HepG2 (cell line): ENCODE data around the gene ADAM10. TPM values are rescaled to one million over a fixed set of nuclear protein-coding genes. Genes with fewer than 3 reads are reported as not detected.

ENCODE experiments used
- ATAC-seq: fragments of 200-7000 bp; cut with Tn5 transposase; 3 replicates; pipeline ENCODE4 v1.9.1; 2020; ENCODE audit warnings: mild to moderate bottlenecking, moderate library complexity
- BruUV-seq: library from RNA; stranded (reverse); fragments of 400-500 nt; replicated peaks from 2 replicates; lab custom pipeline; 2021; lab: Mats Ljungman, UMichigan
- CTCF ChIA-PET: fragments of 300-600 bp; formaldehyde crosslinking; extraction: SDS; loops from one replicate; lab custom pipeline; 2021; ENCODE audit warnings: low total read pairs, inconsistent platforms, low intra/inter-chr PET ratio; lab: Yijun Ruan, JAX
- POLR2A ChIA-PET: fragments of 350-600 bp; sonication (Branson Sonifier 250); formaldehyde crosslinking; loops from one replicate; lab custom pipeline; 2020; ENCODE audit warnings: antibody characterized with exemption, inconsistent platforms; lab: Yijun Ruan, JAX
- DNase-seq: peaks from one replicate; pipeline ENCODE4 v3.0.0-alpha.2; 2015; ENCODE audit warnings: low spot score
- FAIRE-seq: peaks from 3 replicates; lab custom pipeline; 2011; peaks lifted over from hg19 to GRCh38; lab: Jason Lieb, UNC
- H2AFZ ChIP-seq: one replicate; pipeline ENCODE4 v1.6.1; 2011; ENCODE audit warnings: low read length, inconsistent platforms
- H3K27ac ChIP-seq: fragments of 300-600 bp; 3 replicates; pipeline ENCODE4 v1.8.0; 2011; ENCODE audit warnings: mixed run types, mild to moderate bottlenecking, mixed read lengths, low read length, inconsistent platforms; ENCODE audit not compliant: insufficient read depth; ENCODE audit errors: extremely low read length
- H3K27me3 ChIP-seq, 2 experiments: fragments of 200-600 bp in 1 of 2; 2 replicates in 1 of 2; 3 replicates in 1 of 2; pipeline versions ENCODE4 v1.6.0 to v1.8.0; 2011; ENCODE audit warnings: low read length in 2 of 2, mild to moderate bottlenecking in 2 of 2, moderate library complexity in 2 of 2, inconsistent platforms in 1 of 2; ENCODE audit not compliant: insufficient read depth in 2 of 2, control insufficient read depth in 1 of 2
- H3K36me3 ChIP-seq, 2 experiments: fragments of 200-600 bp in 1 of 2; replicated peaks in 1 of 2; 2 replicates in 1 of 2; 3 replicates in 1 of 2; pipeline versions ENCODE4 v1.5.1 to v1.8.0; 2011; ENCODE audit warnings: low read length in 2 of 2, inconsistent platforms in 1 of 2; ENCODE audit not compliant: insufficient read depth in 2 of 2, control insufficient read depth in 1 of 2
- H3K4me1 ChIP-seq: 2 replicates; pipeline ENCODE4 v1.5.1; 2012; ENCODE audit warnings: low read length, inconsistent platforms; ENCODE audit not compliant: insufficient read depth
- H3K4me2 ChIP-seq: 2 replicates; pipeline ENCODE4 v1.6.0; 2011; ENCODE audit warnings: low read depth, low read length, inconsistent platforms
- H3K4me3 ChIP-seq, 3 experiments: fragments of 200-600 bp in 1 of 3; sonication (generic), shearing (Covaris generic) in 1 of 3; replicated peaks in 1 of 3; 2 replicates each; pipeline ENCODE4 v1.5.1; 2011 to 2016; ENCODE audit warnings: low read length in 3 of 3, inconsistent platforms in 2 of 3, low read depth in 2 of 3, mild to moderate bottlenecking in 2 of 3, control low read depth in 1 of 3, mixed read lengths in 1 of 3; ENCODE audit not compliant: insufficient read depth in 1 of 3
- H3K79me2 ChIP-seq: one replicate; pipeline ENCODE4 v1.6.1; 2011; ENCODE audit warnings: low read length, inconsistent platforms; ENCODE audit not compliant: insufficient read depth
- H3K9ac ChIP-seq: 2 replicates; pipeline ENCODE4 v1.6.0; 2011; ENCODE audit warnings: mild to moderate bottlenecking, low read depth, low read length, inconsistent platforms; ENCODE audit not compliant: insufficient read depth
- H3K9me3 ChIP-seq: 2 replicates; pipeline ENCODE4 v1.5.1; 2012; ENCODE audit warnings: mild to moderate bottlenecking, low read length
- H4K20me1 ChIP-seq: 2 replicates; pipeline ENCODE4 v1.6.0; 2011; ENCODE audit warnings: inconsistent platforms, mild to moderate bottlenecking, low read length, moderate library complexity; ENCODE audit not compliant: insufficient read depth
- ARNT2 ChIP-seq: sonication (generic); formaldehyde crosslinking; IDR thresholded peaks from 2 replicates; pipeline ENCODE4 v1.8.0; 2022; ENCODE audit warnings: mild to moderate bottlenecking, low read depth, missing genetic modification reagents, moderate library complexity
- ATM ChIP-seq: fragments of 450-650 bp; IDR thresholded peaks from 2 replicates; pipeline ENCODE4 v1.7.1; 2017; ENCODE audit warnings: mild to moderate bottlenecking, borderline replicate concordance
- CBX2 ChIP-seq, 2 experiments: fragments of 200-600 bp in 1 of 2; sonication (generic); formaldehyde crosslinking in 1 of 2; IDR thresholded peaks; 2 replicates each; pipeline versions ENCODE4 v1.7.0 to v1.8.1; 2018 to 2022; ENCODE audit warnings: low read depth in 2 of 2, low read length in 1 of 2, mild to moderate bottlenecking in 1 of 2, missing genetic modification reagents in 1 of 2
- EZH2 ChIP-seq: conservative IDR thresholded peaks from 2 replicates; pipeline ENCODE4 v1.6.1; 2012; ENCODE audit warnings: mild to moderate bottlenecking, low read depth, low read length, moderate library complexity
- KDM6A ChIP-seq: IDR thresholded peaks from 2 replicates; pipeline ENCODE4 v1.6.1; 2016; ENCODE audit warnings: low read depth
- U2AF2 ChIP-seq: fragments of 200-400 bp; formaldehyde crosslinking; IDR thresholded peaks from 2 replicates; pipeline ENCODE4 v1.6.1; 2017; ENCODE audit warnings: low read depth, mild to moderate bottlenecking, low read length
- ZKSCAN5 ChIP-seq: sonication (generic); formaldehyde crosslinking; IDR thresholded peaks from 2 replicates; pipeline ENCODE4 v1.5.1; 2020; ENCODE audit warnings: mild to moderate bottlenecking, missing genetic modification reagents
- ZNF232 ChIP-seq: sonication (generic); formaldehyde crosslinking; IDR thresholded peaks from 2 replicates; pipeline ENCODE4 v1.4.0; 2020; ENCODE audit warnings: missing genetic modification reagents, borderline replicate concordance
- ZNF496 ChIP-seq: sonication (generic); formaldehyde crosslinking; IDR thresholded peaks from 2 replicates; pipeline ENCODE4 v1.8.1; 2023; ENCODE audit warnings: mild to moderate bottlenecking, moderate library complexity, missing genetic modification reagents; ENCODE audit not compliant: insufficient replicate concordance
- ZNF773 ChIP-seq: sonication (generic); formaldehyde crosslinking; IDR thresholded peaks from 2 replicates; pipeline ENCODE4 v1.4.0; 2020; ENCODE audit warnings: missing genetic modification reagents, borderline replicate concordance
- ZNF841 ChIP-seq: sonication (generic); formaldehyde crosslinking; IDR thresholded peaks from 2 replicates; pipeline ENCODE4 v1.8.1; 2023; ENCODE audit warnings: missing genetic modification reagents, borderline replicate concordance
- WGBS: methylation state at CpG from one replicate; pipeline ENCODE4 v1.1.6; 2017; ENCODE audit warnings: low lambda C conversion rate; 5-methylcytosine and 5-hydroxymethylcytosine counted together
- in situ Hi-C: cut with HindIII; loops from 2 replicates; pipeline ENCODE4 v1.10.0; 2017; ENCODE audit warnings: low pct_unique_long_range_greater_than_20kb; ENCODE audit not compliant: extremely low pct_ligation_motif_present
- intact Hi-C: fragments of 100-400 bp; cut with micrococcal nuclease; formaldehyde crosslinking; loops from one replicate; pipeline ENCODE4 v1.10.0; 2022; ENCODE audit not compliant: unreplicated experiment
- polyA plus RNA-seq, 8 experiments: library from polyadenylated mRNA; depleted of rRNA in 3 of 8; stranded (reverse) in 7 of 8; unstranded in 1 of 8; fragments of >200 nt; fragmentation: Illumina TruSeq in 4 of 8; extraction: Trizol in 4 of 8; gene quantifications; 2 replicates each; pipeline versions ENCODE4 v1.2.1 to v1.2.3, GENCODE V29; 2011 to 2016; ENCODE audit warnings: low read depth in 4 of 8, missing spikeins in 1 of 8, mixed read lengths in 1 of 8; ENCODE audit not compliant: insufficient read depth in 1 of 8
- total RNA-seq, 5 experiments: library from RNA; depleted of rRNA; stranded (reverse); fragments of >200 nt; fragmentation: Illumina TruSeq; extraction: Trizol; gene quantifications; 2 replicates each; pipeline ENCODE4 v1.2.3, GENCODE V29; 2016; ENCODE audit warnings: low read depth in 1 of 5
- TF ChIP-seq, protein P1 (sequence below): sonication (generic); formaldehyde crosslinking; IDR thresholded peaks from 2 replicates; pipeline ENCODE4 v1.8.1; 2023; ENCODE audit warnings: missing genetic modification reagents, inconsistent platforms, borderline replicate concordance

The ADAM10 gene
- total and polyA plus RNA-seq, 2 of the 13 experiments (the other 11 are each of a cell fraction or from before 2014, with no cell fraction given), result 92.7 to 125 TPM

DNA sequence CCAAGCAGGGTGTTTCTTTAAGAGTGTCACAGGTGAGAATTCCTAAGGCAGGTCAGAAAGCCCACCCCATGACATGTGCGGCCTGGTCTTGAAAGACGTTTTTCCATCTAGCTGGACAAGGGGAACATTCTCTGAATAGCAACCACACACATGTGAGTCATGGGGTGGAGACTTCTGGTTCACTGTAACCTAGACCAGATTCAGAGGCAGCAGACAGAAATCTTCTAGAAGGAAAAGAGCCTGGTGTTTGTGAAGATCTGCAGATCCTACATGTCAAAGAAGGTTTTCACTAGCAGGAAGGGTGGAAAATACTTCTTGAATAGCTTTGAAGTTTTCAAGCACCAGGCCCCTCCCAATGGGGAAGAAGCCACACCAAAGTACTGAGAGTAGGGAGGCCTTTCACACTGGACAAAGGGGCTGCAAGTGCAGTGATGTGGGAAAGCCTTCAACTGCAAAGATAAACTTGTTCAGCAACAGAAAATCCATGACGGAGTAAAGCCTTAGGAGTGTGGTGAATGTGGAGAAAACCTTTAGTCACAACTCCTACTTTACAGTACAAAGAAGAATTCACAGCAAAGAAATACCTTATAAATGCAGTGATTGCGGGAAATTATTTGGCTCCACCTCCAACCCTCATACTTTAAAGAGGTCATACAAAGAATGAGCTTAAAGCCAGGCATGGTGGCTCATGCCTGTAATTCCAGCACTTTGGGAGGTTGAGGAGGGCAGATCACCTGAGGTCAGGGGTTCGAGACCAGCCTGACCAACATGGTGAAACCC, 17.6 kb downstream of the ADAM10 start:
- no peak overlapping the region for H3K27ac ChIP-seq

More for the DNA sequence above, 17.6 kb downstream of the ADAM10 start:
- no TSS peak for BruUV-seq
- in situ Hi-C loops, result no loop called here
- no peak for DNase-seq
- Histone ChIP-seq H3K4me1 (peaks cover 40% of the 10 kb centered on the region), H3K79me2 (peaks cover 95% of the 10 kb centered on the region), H3K4me2 (no peak overlapping the region), H3K9ac (no peak overlapping the region), H3K4me3 (no peak overlapping the region), H3K9me3 (no peaks in the 10 kb centered on the region), H4K20me1 (peaks cover 34% of the 10 kb centered on the region), H3K27me3 (no peaks in the 10 kb centered on the region), H2AFZ (no peak overlapping the region), H3K36me3 (peaks cover 0 to 3% of the 10 kb centered on the region in 2 experiments; a peak in 1 of 5 replicates)
- no peak for ATAC-seq
- 97% methylated on average over 5 of the region's 5 CpGs for WGBS
- ChIA-PET POLR2A (no interaction called here), CTCF (no interaction called here)
- intact Hi-C loops, result no loop called here
- no peak for FAIRE-seq
- TF ChIP-seq ZNF496 (CRISPR knock-in tag) (no peak), U2AF2 (no peak), ZKSCAN5 (no peak), ZNF773 (CRISPR knock-in tag) (no peak), EZH2 (no peak), ZNF841 (CRISPR knock-in tag) (no peak), ARNT2 (CRISPR knock-in tag) (no peak), ZNF232 (no peak), KDM6A (CRISPR knock-in tag) (no peak), ATM (no peak), CBX2 (IDR thresholded peaks at IDR 0.05; ENCODE audit: low read depth, low read length) (no peak), CBX2 (CRISPR knock-in tag; IDR thresholded peaks at IDR 0.05; ENCODE audit: low read depth) (no peak)
- TF ChIP-seq, protein P1, sequence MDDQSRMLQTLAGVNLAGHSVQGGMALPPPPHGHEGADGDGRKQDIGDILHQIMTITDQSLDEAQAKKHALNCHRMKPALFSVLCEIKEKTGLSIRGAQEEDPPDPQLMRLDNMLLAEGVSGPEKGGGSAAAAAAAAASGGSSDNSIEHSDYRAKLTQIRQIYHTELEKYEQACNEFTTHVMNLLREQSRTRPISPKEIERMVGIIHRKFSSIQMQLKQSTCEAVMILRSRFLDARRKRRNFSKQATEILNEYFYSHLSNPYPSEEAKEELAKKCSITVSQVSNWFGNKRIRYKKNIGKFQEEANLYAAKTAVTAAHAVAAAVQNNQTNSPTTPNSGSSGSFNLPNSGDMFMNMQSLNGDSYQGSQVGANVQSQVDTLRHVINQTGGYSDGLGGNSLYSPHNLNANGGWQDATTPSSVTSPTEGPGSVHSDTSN (CRISPR knock-in tag), result no peak
